NK-92 (cell line): Measurements from ENCODE around the gene IRS1.

ENCODE experiments used
- DNase-seq: peaks from one replicate; lab custom pipeline; 2025; ENCODE audit not compliant: unreplicated experiment; lab: John Stamatoyannopoulos, UW

Gene IRS1

DNA sequence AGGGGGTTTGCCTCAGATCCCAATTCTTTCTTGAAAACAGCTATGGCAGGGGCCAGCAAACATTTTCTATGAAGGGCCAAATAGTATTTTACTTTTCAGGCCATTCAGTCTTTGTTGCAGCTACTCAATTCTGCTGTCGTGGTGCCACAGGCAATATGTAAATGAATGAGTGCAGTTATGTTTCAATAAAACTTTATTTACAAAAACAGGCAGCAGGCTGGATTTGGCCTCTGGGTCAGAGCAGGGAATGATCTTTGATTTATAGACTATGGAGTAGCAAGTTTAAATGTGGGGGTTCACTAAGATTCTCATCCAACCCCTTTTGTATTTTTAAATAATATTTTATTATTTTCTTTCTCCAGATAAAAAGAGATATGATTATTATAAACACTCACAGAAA, 72.4 kb downstream of the IRS1 start:
- DNase-seq = no peak

DNA sequence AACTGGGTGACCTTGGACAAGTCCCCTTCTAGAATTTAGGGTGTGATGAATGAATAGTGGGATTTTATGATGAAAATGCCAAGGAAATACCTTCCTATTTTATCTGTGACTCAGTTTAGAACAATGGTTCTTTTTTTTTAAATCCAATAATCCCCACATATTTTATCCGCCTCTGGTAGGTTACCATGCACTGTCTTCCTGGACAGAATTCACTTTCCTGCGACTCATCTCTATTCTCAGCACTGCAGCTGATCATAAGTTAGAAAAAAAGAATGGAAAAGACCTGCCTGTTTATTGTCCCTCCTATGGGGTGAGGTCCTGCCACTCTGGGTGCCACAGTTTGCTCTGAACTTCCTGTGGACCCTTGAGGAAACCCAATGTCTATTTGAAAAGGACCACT, 73.1 kb downstream of the IRS1 start:
- DNase-seq = no peak

DNA sequence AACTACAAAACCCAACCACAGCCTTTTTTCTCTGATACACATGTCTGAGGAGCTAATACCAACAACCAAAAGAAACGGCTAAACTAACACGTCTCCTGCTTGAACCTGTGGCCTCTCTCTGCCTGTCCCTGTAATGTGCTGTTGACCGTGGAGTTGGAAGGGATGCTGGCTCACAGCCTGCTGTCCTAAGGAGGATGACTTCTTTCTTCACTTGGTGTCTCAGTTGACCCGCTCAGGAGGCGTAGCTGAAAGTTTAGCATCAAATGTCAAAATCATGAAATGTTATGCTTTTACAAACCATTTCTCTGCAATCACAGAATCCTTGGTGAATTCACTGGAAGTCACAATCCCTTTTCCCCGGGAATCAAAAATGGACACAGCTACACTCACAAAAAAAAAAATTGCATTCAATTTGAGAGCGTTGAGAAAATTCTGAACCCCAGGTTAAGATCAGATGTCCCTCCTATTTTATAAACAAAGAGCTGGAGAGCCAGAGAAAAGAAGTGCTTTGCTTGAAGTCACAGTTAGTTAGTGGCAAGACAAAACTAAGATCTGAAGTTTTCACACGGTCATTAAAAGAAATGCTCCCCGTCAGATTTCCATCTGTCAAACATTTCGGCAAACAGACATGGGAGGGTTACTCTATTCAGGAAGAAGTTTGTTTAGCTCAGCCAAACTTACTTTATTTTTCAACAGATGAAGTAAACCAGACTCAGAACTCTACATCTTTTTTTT, 74.3 kb downstream of the IRS1 start:
- no peak for DNase-seq

DNA sequence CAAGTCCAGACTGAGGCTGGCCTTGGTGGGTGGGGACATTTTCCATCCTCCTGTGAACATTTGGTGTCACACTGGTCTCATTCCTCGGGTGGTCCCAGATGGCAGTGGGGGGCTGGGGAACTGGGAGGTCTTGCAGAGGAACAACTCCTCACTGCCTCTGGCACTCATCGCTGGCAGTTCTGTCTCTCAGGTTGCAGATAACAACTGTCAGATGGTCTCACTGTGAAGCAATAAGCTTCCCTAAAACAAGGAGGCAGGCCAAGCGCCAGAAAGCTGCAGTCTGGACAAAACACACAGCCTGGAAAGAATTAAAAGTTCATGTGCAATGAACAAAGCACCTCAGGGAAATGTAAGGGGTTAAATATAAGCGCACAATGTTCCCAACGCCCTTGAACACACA, 78.1 kb downstream of the IRS1 start:
- DNase-seq = no peak

DNA sequence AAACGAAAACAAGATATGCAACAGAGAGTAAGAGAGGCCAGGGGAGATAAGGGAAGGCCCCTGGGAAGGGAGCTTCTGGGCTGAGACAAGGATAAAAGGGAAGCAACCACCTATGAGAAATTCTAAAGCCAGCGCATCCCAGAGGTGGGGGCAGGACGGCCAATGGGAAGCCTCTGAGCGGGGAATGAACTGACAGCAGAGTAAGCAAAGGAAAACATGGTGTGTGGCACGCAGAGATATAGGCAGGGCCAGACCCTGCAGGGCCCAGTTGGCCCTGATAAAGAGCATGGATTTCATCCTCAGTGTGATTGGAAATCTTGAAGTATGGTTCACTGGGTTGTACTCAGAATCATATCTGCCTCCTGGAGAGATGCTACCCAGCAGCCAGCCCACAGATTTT, 78.7 kb downstream of the IRS1 start:
- no peak for DNase-seq

DNA sequence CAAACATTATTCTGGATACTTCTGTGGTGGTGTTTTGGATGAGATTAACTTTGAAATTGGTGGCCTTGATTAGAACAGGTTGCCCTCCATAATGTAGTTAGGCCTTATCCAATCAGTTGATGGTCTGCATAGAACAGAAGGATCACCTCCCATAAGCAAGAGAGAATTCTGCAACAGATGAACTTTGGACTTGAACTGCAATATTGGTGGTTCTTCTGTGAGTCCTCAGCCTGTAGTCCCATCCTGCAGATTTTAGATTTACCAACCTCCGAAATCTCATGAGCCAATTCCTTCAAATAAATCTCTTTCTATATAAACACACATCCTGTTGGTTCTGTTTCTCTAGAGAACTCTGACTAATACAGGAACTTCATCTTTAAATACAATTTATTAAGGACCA, 81.9 kb downstream of the IRS1 start:
- no peak for DNase-seq

DNA sequence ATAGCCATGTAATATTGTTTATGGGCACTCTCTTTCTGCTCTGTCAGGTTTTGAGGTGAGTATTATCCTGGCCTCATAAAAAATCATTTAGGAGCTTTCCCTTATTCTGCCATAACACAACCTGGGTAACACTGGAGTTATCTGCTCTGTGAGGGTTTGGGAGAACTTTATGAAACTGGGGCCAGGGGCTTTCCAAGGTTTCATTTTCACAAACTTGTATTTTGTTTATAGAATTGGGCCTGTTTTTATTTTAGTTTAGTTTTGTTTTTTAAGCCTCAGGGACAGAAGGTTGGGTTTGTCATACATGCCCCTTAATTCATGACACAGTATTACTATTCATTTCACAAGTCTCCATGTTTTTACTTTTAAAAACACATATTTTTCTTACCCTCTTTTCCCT, 83.5 kb downstream of the IRS1 start:
- DNase-seq = no peak

DNA sequence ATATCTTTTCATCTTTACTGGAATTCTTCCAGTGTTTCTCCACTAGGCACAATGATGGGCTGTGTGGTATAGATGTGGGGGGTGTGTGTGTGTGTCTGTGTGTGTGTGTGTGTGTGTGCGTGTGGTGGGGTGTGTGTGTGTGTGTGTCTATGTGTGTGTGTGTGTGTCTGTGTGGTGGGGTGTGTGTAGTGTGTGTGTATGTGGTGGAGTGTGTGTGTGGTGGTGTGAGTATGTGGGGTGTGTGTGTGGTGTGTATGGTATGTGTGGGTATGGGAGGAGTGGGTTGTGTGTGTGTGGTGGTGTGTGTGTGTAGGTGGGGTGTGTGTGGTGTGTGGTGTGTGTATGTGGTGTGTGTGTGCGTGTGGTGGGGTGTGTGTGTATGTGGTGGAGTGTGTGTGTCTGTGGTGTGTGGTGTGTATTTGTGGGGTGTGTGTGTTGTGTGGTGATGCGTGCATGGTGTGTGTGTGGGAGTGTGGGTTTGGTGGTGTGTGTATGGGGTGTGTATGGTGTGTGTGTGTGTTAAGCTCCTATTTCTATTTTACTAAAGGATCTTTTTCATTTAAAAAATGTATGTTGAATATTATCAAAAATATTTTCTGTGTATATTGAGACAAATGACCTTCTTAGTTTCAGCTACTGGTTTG, 84.2 kb downstream of the IRS1 start:
- no peak for DNase-seq

DNA sequence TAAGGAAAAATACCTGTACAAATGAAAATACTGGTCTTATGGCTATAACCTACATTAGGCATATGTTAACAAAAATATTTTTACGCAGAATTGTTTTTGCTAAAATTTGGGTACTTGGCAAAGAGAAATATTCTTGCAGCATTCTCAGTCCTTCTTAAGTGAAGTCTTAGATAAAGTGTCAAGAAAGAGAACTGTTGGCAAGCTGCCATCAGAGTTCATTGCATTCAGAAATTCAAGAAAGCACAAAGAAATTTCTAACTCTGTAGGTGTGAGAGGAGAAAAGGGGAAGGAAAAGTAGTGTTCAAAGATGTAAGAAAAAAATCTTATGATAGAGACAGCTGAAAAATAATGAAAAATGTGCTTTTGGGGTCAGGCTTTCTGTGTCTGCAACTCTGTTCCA, 86.7 kb downstream of the IRS1 start:
- no peak for DNase-seq

DNA sequence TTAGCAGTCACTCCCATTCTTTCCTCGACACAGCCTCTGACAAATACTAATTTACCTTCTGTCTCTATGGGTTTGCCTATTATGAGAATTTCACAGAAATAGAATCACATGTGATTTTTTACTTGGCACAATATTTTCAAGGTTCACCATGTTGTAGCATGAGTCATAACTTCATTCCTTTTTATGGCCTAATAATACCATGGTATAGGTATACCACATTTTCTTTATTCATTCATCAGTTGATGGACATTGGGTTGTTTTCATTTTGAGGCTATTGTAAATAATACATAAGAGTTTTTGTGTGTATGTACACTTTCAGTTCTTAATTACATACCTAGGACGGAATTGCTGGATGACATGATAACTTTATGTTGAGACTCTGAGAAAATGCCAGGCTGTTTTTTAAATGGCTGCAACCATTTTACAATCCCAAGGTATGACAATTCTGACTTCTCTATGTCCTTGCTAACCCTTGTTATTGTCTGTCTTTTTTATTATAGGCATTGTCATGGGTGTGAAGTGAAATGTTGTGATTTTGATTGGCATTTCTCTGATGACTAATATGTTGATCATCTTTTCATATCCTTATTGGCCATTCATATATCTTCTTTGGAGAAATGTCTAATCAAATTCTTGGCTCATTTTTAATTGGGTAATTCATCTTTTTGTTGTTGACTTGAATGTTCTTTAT, 87.9 kb downstream of the IRS1 start:
- DNase-seq = no peak

DNA sequence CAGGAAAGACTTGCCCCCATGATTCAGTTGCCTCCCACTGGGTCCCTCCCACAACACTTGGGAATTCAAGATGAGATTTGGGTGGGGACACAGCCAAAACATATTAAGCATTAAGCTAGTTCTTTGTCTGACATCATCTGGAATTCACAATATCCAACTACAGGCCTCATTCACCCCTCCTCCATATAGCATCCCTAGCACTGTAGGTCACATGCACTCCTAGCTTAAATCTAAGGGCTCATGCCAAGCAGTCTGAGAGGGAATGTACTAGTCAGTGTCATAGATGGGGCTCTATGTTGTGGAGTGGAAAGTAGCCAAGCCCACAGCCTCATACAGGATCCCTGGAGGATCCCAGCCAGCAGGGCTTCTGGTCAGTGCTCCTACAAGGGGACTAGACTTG, 92.1 kb downstream of the IRS1 start:
- no peak for DNase-seq

DNA sequence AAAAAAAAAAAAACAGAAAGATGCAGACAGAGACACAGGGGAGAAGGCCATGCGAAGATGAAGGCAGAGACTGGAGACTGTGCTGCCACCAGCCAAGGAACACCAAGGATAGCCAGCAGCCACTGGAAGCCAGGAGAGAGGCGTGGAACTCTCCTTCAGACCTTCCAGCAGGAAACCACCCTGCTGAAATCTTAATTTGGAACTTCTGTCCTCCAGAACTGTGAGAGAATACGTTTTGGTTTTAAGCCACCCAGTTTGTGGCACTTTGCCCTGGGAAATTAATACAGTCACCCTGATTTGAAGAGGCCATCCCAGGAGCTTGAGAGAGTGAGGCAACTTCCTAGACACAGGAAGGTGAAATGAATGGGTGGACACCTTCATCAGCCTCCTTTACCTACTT, 93.7 kb downstream of the IRS1 start:
- no peak for DNase-seq

DNA sequence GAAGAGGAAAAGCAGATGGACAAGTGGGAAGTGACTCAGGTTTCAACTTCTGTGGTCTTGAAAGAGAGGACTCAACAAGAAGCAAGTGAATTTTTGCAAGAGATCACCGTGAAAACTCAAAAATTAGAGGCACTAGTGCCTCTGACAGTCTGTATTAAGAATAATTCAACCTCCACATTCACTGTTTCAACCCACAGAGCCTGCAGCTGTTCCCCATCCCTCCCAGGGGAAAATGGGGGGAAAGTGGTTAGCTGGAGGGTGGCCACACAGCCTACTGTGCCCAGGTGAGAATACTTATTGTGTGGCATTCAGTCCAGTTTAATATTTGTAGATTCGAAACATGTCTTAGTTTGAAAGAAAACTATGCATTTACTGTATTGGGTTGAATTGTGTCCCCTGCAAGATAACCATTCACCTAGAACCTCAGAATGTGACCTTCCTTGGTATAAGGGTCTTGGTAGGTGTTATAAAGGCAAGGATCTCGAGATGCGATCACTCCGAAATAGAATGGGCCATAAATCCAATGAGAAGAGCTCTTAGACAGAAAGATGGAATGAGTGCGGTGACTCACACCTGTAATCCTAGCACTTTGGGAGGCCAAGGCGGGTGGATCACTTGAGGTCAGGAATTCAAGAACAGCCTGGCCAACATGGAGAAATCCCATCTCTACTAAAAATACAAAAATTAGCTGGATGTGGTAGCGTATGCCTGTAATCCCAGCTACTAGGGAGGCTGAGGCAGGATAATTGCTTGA, 94.3 kb downstream of the IRS1 start:
- no peak for DNase-seq

DNA sequence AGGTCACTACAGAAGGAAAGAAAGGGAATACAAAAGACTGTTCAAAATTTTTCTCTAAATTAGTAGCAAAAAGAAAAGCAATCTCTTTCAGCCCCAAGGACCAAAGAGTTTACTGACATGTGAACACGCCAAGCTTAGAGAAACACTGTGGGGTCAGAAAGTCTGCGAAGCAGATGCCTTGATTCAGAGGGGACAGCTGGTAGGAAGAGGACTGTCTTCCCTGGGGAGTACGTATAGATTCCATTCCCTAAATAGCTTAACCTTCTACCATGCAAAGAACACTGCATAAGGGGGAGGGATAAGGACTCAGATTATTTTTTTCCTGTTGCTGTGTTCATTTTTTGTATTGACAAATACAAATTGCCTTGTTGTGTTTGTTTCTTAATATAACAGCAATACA, 96.1 kb downstream of the IRS1 start:
- DNase-seq = no peak

DNA sequence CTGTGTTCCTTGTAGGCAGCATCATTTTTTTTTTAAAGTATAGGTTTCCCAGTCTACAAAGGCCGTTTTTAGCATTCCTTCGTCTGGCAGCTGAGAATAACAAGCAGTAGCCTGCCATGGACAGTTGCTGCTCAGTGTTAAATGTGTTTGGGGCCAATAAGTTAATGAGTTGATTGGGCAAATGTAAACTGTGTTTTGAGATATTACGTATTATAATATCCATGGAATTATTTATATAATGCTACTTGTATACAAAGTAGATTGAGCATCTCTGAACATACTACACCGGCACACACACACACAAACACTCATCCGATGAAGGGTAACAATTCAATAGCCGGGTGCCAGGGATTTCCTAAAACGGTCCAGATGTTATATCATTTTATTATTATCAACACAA, 97.2 kb downstream of the IRS1 start:
- no peak for DNase-seq

DNA sequence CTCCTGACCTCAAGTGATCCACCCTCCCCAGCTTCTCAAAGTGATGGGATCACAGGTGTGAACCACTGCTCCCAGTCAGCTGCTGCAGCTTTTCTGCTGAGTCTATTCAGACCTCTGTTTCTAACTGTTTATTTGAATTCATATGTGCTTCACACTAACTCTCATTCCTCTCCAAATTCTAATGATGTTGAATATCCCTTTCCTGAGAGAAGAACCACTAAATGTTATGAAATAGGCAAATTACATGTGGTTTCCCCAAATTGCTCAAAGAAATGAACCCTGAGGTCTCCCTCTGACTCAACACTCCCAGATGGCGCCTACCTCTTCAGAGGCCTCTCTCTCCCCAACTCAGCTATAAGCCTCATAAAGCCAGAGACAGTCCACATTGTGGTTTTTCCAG, 98.6 kb downstream of the IRS1 start:
- DNase-seq = no peak

DNA sequence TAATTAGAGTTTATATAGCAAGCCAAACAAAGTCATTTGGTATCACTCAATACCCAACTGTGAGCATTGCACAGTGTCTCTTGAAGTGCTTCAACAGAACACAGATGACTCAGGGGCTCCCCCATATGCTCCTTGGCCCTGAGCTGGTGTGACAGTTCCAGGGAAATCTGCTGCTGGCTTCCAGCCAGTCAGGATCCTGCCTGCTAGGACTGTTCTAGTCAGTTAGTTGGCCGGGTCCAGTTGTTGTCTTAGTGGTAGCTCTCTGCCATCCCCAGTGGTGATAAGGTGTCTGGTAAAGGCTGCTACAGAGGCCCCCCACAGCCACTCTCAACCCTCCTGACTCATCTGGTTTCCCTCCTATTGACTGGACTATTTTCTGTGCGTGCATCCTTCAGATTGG, 100.3 kb downstream of the IRS1 start:
- DNase-seq = no peak

DNA sequence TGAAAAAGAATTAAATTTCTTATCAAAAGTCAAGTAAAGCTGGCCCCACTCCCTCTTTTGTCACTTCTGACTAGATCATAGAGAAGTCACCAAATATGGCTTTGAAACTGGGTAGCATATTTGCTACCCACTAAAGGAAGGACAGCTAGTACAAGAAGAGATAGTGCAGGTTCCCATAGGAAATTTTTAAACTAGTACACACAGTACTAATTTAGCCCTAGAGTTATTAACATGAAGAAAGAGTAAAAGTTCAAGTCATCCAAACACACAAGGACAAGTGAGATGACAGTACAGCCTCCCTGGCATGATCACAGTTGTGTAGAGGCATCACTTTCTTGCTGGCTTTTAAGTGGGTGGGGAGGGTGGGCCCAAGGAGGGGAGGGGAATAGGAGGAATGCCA, 100.9 kb downstream of the IRS1 start:
- no peak for DNase-seq

DNA sequence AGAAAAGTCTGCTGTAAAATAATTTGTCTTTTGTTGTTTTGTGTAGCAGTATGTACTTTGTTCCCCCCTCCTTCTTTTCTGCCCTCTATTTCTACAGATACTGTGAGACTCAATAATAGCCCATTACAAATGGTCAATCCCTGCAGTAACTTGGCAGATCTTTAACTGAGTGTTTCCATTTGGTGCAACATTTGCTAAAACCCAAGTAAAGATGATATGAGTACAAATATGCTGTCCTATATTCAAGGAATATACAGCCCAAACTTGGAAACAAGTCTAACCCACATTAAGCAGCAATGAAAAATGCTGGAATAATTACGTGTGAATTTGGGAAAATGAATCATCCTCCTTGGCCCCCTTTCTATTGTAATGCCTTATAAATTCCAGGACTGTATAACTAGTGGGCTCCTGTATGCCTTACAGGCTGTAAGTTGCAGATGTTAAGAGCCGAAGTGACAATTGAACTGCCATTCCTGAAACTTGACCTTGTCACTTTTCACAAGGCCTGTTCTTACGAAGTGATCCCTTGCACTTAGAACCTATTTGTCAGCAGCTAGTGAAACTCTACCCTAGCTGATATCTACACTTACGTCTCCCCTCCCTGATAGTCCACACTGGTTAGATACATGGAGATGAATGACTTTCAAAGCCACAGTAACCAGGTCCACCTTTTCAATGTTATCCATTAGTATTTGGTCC, 104.9 kb downstream of the IRS1 start:
- DNase-seq = no peak

DNA sequence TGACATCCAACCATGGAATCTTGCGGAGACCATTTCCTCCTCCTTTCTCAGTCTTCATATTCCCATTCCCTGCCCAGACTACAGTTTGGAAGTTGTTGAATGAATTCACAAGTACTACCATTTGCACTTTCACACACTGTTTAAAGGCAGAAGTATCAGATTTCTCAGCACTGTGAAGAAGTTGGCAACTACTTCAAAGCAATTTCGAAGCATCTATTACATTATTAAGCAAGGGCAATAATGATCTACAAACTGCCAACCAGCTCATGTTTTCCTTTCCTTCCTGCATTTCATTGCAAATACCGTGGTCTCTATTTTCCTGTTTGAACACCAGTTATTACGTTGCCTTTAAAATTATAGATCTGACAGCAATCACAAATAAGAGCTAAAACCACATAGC, 105.5 kb downstream of the IRS1 start:
- DNase-seq = no peak

DNA sequence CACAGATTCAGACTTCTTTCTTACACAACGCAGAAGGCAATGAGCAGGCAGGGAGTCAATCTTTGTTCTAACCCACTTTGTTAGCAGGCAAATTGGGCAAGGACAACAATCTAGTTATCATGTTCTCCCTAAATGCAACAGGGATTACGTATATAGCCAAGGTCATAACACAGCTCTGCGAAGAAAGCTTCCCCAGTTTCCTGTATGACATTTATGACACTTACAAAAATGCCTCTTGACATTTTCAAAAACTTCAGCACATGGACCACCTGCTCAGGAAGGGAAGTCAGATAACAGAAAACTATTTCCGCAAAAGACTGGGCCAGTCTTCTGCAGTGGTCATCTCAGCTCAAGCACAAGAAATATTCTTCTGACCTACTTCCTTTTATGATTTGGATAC, 106.1 kb downstream of the IRS1 start:
- no peak for DNase-seq
